Inferior parietal cortex (tissue), 1 donor: Measurements from ENCODE around the gene LHX2.

ENCODE experiments used
- DNase-seq: peaks from one replicate; pipeline ENCODE4 v3.0.0-alpha.2; 2016; ENCODE audit errors: extremely low spot score

The LHX2 gene

GRCh38 chr9:124013309-124014210, 2.0 kb downstream of the LHX2 start:
- no peak for DNase-seq

DNA sequence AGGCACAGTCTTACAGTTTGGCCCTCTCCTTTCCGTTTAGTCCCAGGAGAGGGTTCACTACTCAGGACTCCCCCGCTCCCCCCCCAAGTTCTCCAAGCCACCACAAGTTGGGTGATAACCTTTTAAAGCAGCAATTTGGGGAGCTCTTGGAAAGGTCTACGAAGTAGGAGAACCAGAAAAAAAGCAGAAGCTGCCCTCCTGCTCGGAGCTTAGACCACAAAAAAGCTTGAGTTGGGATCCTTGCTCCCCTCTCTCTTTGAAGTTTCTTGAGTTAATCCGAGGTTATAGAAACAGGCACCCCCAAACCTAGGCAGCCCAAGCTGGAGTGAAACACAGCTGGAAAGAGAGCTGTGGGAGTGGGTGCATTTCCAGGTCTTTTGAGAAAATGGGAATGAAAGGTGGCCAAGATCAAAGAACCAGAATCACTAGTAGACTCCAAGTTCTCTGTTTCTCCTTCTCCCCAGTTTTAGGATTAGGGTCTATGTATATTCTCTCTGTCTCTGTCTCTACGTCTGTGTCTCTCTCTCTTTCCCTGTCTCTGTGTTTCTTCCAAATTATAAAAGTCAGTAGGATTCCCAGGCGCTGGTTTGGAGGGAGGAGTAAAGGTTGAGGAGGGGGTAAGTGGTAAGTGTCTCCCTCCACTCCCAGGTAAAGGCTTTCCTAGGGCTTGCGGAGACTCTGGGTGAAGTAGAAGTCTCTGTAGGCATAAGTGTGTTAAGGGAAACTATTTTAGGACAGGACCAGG, 2.8 kb downstream of the LHX2 start:
- no peak for DNase-seq

- no peak for DNase-seq
Observed at GRCh38 chr9:124014956-124015660, 3.5 kb downstream of the LHX2 start.

DNA sequence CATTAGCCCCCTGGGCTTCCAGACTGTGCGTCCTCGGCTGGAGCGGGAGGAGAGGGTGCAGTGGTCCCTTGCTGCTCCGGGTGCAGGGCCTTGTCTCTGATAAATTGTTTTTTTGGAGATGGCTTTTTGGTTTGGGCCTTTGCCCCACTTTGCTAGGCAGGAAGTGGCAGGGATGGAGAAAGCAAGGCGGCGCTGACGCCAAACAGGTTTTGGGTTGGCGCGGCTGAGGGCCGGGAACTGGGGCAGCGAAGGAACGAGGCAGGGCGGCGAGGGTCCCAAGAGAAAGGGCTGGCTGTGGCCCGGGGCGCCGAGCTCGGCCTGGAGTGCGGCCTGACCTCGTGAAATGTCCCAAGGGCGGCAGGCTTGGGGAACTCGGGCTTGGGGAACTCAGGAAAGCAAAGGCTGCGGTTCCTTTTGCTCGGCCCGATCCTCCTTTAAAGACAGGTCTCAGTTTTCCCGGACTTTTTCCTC, 4.1 kb downstream of the LHX2 start:
- no peak for DNase-seq

GRCh38 chr9:124016175-124017050, 4.8 kb downstream of the LHX2 start:
- no peak for DNase-seq

GRCh38 chr9:124017051-124017928, 5.7 kb downstream of the LHX2 start:
- DNase-seq: no peak

- DNase-seq: no peak
Observed at GRCh38 chr9:124017929-124018729, 6.6 kb downstream of the LHX2 start.

- no peak for DNase-seq
Observed at GRCh38 chr9:124018730-124019697, 7.4 kb downstream of the LHX2 start.

DNA sequence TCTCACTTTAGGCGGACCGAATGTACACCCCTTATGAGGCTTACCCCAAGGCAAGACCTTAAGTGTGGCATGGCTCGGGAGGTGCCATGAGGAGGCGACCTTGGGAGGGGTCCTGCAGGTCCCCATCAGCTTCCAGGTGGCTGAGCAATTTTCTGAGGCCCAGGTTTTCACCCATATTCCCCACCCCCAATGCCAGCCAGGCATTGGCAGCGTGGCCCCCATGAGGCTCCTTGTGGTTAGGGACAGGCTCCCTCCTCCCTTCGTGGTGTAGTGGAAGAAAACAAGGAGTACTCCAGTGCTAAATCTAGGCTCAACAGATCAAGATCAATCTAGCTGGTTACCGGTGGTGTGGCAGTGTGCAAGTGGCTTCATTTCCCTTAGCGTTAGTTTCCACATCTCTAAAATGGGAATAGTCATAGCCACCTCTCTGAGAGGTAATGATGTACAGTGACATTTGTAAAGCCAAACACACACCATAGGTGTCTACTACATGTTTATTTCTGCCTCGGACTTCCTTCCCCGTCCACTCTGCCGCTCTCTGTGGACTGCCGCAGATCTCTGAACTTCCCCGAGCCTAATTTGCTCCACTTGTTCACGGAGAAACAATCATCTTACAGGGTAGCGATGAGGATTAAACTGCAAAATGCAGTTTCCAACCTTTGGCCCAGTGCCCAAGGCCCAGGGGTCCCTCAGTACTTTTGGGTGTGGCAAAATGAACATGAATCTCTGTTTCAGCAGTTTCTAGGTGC, 8.4 kb downstream of the LHX2 start:
- no peak for DNase-seq

- DNase-seq: no peak
Observed at GRCh38 chr9:124020520-124021384, 9.2 kb downstream of the LHX2 start.

- no peak for DNase-seq
Observed at GRCh38 chr9:124021385-124021769, 9.8 kb downstream of the LHX2 start.

- no peak for DNase-seq
Observed at GRCh38 chr9:124022201-124023121, 10.9 kb downstream of the LHX2 start.

- no peak for DNase-seq
Observed at GRCh38 chr9:124024107-124024506, 12.5 kb downstream of the LHX2 start.

DNA sequence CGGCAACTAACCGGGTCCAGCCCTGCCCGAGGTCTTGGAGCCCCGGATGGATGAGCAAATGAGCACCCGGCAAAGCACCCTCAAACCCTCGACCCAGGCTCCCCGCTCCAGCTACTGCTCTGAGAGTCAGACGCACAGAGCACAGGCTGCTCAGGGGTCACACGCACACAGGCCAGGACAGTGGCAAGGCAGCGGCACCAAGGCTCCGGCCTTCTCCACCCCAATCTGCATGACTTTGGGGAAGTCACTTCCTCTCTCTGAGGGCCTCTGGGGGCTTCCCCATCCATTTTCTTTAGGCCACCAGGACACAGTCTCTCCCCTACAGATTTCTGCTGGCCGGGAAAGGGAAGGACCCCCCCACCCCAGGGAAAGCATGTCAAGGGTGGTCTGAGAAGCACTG, 18.0 kb downstream of the LHX2 start:
- DNase-seq: no peak

DNA sequence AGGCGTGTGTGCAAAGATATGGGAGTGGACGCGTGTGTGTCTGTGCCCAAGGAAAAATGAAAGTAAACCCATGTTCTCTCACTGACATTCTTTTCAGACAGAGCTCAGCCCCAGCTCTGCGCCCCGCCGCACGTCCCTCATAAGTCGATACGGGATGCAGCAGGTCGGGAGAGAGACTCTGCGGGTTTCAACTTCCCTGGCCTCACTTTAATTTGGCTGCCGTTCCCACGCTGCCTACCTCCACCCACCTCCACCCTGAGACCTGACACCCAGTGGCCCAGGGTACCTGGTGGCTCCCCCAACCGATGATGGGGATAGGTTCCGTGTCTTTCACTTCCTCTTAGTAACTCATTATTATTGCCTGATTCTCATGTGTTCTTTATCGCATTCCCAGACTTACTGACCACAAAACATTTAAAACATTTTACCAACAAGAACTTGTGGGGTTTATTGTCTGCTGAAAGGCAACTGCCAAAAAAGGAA, 19.4 kb downstream of the LHX2 start:
- no peak for DNase-seq
